Lung (tissue), 12 donors: ENCODE results near the gene ACRBP. TPM values are rescaled to one million over a fixed set of nuclear protein-coding genes. Genes with fewer than 3 reads are reported as not detected.

Experiments
- ATAC-seq: fragments of 200-7000 bp; cut with Tn5 transposase; one replicate; pipeline ENCODE4 v1.9.1; 2020; ENCODE audit warnings: moderate number of reproducible peaks; ENCODE audit not compliant: insufficient read depth, low FRiP score
- DNase-seq, 3 donors: peaks; one replicate each; pipeline ENCODE4 v3.0.0-alpha.2; 2013 to 2017
- H3K27ac ChIP-seq, 2 donors: one replicate each; pipeline ENCODE4 v1.5.1; 2013; ENCODE audit warnings: mild to moderate bottlenecking in 2 of 2, moderate library complexity in 2 of 2, control low read depth in 1 of 2, inconsistent platforms in 1 of 2, low read depth in 1 of 2, low read length in 1 of 2
- H3K27me3 ChIP-seq, 3 donors: one replicate each; pipeline ENCODE4 v1.5.1; 2013; ENCODE audit warnings: low read length in 2 of 3; ENCODE audit not compliant: control insufficient read depth in 3 of 3, insufficient read depth in 3 of 3
- H3K36me3 ChIP-seq, 4 donors: one replicate each; pipeline ENCODE4 v1.5.1; 2013; ENCODE audit warnings: low read length in 4 of 4, mild to moderate bottlenecking in 1 of 4, moderate library complexity in 1 of 4; ENCODE audit not compliant: control insufficient read depth in 4 of 4, insufficient read depth in 4 of 4
- H3K4me1 ChIP-seq, 5 donors: one replicate each; pipeline ENCODE4 v1.5.1; 2013; ENCODE audit warnings: low read length in 5 of 5, mild to moderate bottlenecking in 2 of 5, moderate library complexity in 1 of 5; ENCODE audit not compliant: control insufficient read depth in 5 of 5, insufficient read depth in 5 of 5
- H3K4me3 ChIP-seq: one replicate; pipeline ENCODE4 v1.5.1; 2013; ENCODE audit warnings: mild to moderate bottlenecking, control low read depth, moderate library complexity
- H3K9ac ChIP-seq, 2 donors: one replicate each; pipeline ENCODE4 v1.5.1; 2013; ENCODE audit warnings: low read length in 2 of 2, control low read depth in 1 of 2; ENCODE audit not compliant: insufficient read depth in 1 of 2
- H3K9me3 ChIP-seq, 4 donors: one replicate each; pipeline ENCODE4 v1.5.1; 2013; ENCODE audit warnings: low read length in 3 of 4, mild to moderate bottlenecking in 1 of 4, moderate library complexity in 1 of 4; ENCODE audit not compliant: control insufficient read depth in 4 of 4, insufficient read depth in 3 of 4
- CTCF ChIP-seq: IDR thresholded peaks from 2 replicates; pipeline ENCODE4 v1.5.1; 2012; ENCODE audit warnings: mild to moderate bottlenecking; ENCODE audit errors: control extremely low read depth, extremely low read depth
- WGBS, 2 donors: extraction: QIAGEN DNeasy Blood & Tissue Kit; methylation state at CpG; one replicate each; pipeline ENCODE4 v1.1.7; 2013; 5-methylcytosine and 5-hydroxymethylcytosine counted together
- polyA plus RNA-seq, 2 donors: library from polyadenylated mRNA; stranded (reverse); fragments of 200-250 nt; gene quantifications; one replicate each; pipeline ENCODE4 v1.2.1, GENCODE V29; 2013
- total RNA-seq, 2 donors: library from RNA; depleted of rRNA in 1 of 2; stranded (reverse); fragments of >200 nt in 1 of 2; gene quantifications; one replicate each; pipeline ENCODE4 v1.2.1, GENCODE V29; 2014 to 2021
- donor health status: control.
- donor health status: control.
- donor health status: Bipolar disorder and iron deficiency.
- donor health status: healthy.
- donor health status: DM: yes; HTN: yes; CAD: no.

Gene ACRBP
- total and polyA plus RNA-seq, 4 donors, result 0.93 to 8.7 (median 3.8) TPM

GRCh38 chr12:6653342-6653741 lies 6.1 kb upstream of the ACRBP start:
- 96 to 100% methylated on average over 1 of the region's 1 CpG for WGBS, 2 donors
- no peak for ATAC-seq

GRCh38 chr12:6652391-6652790 lies 5.2 kb upstream of the ACRBP start:
- ATAC-seq, result no peak
- H3K9me3 ChIP-seq, result no peaks in the 10 kb centered on the region
- H3K27ac ChIP-seq, result no peak overlapping the region
- H3K36me3 ChIP-seq, result peaks cover 14 to 50% (median 42%) of the 10 kb centered on the region in 4 donors
- no peak for TF ChIP-seq CTCF
- DNase-seq, result no peak
- no peaks in the 10 kb centered on the region for H3K27me3 ChIP-seq
- 93 to 98% methylated on average over 11 to 12 of the region's 12 CpGs for WGBS, 2 donors
- H3K4me3 ChIP-seq, result no peak overlapping the region
- no peak overlapping the region for H3K9ac ChIP-seq
- H3K4me1 ChIP-seq, result no peaks in the 10 kb centered on the region

More at GRCh38 chr12:6653342-6653741, 6.1 kb upstream of the ACRBP start:
- Histone ChIP-seq H3K36me3 (peaks cover 14 to 48% (median 40%) of the 10 kb centered on the region in 4 donors), H3K4me1 (no peaks in the 10 kb centered on the region), H3K27me3 (no peaks in the 10 kb centered on the region), H3K27ac (no peak overlapping the region), H3K4me3 (no peak overlapping the region), H3K9me3 (no peaks in the 10 kb centered on the region), H3K9ac (no peak overlapping the region)
- DNase-seq, result no peak
- TF ChIP-seq CTCF, result no peak

- Histone ChIP-seq H3K9me3 (no peaks in the 10 kb centered on the region), H3K27ac (no peak overlapping the region), H3K4me1 (peaks cover 0 to 8% (median 0%) of the 10 kb centered on the region in 5 donors), H3K36me3 (peaks cover 14 to 42% (median 37%) of the 10 kb centered on the region in 4 donors), H3K9ac (no peak overlapping the region), H3K4me3 (no peak overlapping the region), H3K27me3 (no peaks in the 10 kb centered on the region)
- WGBS, 2 donors, result 91 to 96% methylated on average over 8 of the region's 8 CpGs
- ATAC-seq (no peak), DNase-seq (no peak)
- no peak for TF ChIP-seq CTCF
Observed at GRCh38 chr12:6650832-6651231, 3.6 kb upstream of the ACRBP start.
